AG10803 (cell line): ENCODE data around the gene MROH8.

Source experiments
- DNase-seq: peaks from one replicate; pipeline ENCODE4 v3.0.0; 2010; ENCODE audit warnings: low read depth
- H3K4me3 ChIP-seq: 2 replicates; pipeline ENCODE4 v1.5.1; 2011; ENCODE audit warnings: mild to moderate bottlenecking, low read length, control low read depth
- CTCF ChIP-seq: conservative IDR thresholded peaks from 2 replicates; pipeline ENCODE4 v1.5.1; 2011; ENCODE audit warnings: mild to moderate bottlenecking, low read length, control low read depth, inconsistent platforms

Gene MROH8

GRCh38 chr20:37198932-37199660 is 19.7 kb upstream of the MROH8 start:
- no peak for TF ChIP-seq CTCF
- DNase-seq: no peak

GRCh38 chr20:37194621-37195417 is 15.5 kb upstream of the MROH8 start:
- no peak for TF ChIP-seq CTCF
- DNase-seq: no peak
- no peak overlapping the region for H3K4me3 ChIP-seq

More at GRCh38 chr20:37198932-37199660, 19.7 kb upstream of the MROH8 start:
- H3K4me3 ChIP-seq: no peak overlapping the region

- no peak for TF ChIP-seq CTCF
- no peak for DNase-seq
- no peak overlapping the region for H3K4me3 ChIP-seq
Observed at GRCh38 chr20:37193821-37194220, 14.5 kb upstream of the MROH8 start.

GRCh38 chr20:37193226-37193625 is 13.9 kb upstream of the MROH8 start:
- H3K4me3 ChIP-seq: no peak overlapping the region
- no peak for DNase-seq
- TF ChIP-seq CTCF: no peak

DNA sequence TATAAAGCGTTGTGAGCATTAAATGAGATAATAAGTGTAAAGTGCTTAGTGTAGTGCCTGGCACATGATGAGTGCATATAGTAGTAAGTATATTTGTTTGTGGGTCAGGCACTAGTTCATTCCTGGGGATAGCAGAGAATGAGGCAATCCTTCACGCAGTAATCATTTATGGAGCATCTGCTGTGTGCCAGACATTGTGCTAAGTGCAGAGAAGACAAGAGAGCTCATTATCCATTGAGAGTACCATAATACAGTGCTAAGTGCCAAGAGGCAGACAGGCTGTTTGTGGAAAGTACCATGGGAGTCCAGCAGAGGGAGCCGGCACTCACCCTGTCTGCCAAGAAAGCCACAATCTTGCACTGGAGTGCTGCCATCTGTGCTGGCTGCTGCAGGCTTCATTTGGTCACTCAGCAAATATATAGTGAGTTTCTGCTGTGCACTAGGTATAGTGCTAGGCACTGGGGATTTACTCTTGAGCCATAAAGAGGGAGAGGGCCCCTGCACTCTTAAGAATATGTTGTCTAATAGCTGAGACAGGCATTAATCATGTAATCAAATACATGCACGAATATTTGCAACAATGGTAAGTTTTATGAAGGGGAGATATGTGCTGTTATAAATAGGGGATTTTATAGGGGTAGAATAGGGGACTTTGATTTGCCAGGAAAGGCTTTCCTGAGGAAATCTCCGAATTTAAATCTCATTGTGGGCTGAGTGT is 12.9 kb upstream of the MROH8 start:
- DNase-seq: peak; percentile 92
- no peak overlapping the region for H3K4me3 ChIP-seq
- peak; percentile 97 for TF ChIP-seq CTCF

DNA sequence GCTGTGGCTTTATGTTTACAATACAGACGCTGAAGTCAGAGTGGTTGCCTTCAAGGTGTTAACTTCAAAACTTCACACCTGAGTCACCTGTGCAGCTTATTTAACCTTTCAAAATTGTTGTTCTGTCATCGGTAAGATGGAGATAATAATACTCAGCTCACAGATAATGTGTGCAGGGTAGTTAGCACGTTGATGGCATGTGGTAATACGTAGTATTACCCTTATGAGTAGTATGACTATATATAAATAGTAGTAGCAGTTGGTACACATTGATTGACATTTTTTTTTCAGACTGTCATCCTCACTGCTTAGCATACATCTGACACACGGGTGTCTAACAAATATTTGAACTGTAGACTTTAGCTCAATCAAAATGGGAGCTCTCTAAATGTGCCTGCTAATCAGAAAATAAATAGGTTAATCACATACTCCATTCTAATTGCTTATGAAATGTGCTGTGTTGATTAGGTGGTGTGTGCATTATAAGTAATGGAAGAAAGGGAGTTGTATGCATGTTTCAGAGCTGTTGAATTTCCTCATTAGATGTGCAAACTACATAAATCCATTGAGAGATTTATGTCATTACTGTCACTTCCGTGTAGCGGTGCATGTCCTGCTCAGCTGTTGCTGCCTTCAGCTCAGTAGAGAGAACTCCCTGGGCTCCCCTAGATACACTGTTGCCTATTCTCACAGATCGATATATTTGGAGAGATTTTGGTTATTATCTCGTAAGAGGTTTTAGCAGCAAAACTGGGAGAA is 11.2 kb upstream of the MROH8 start:
- no peak for TF ChIP-seq CTCF
- no peak overlapping the region for H3K4me3 ChIP-seq
- DNase-seq: no peak
